ENCODE results near the gene GBF1. TPM values are rescaled to one million over a fixed set of nuclear protein-coding genes. Genes with fewer than 3 reads are reported as not detected.

Gene GBF1
- total and polyA plus RNA-seq, 2 of the 13 experiments (the other 11 are each of a cell fraction or from before 2014, with no cell fraction given): 17.1 to 21.9 TPM

DNA sequence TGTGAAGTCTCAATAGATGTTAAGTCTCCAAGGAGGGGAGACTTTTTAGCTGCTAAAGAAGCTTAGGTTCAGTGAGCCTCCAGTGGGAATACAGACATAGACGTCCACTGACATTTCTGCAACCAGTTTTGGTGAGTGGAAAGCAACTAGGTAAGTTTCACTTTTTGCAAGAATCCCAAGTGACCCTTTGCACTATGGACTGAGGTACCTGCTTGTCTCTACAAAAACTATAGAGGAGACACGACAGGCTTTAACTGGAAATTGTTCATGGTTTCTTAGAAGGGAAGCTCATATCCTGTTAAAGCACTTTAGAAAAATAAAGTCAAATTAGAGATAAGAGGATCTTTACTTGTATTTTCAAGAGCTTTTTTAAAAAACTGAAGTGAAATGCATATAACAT lies 38.6 kb downstream of the GBF1 start:
- in situ Hi-C loops (cut with HindIII; ENCODE audit: extremely low pct_ligation_motif_present, low pct_unique_long_range_greater_than_20kb): no loop called here
- Histone ChIP-seq H3K9ac (ENCODE audit: insufficient read depth, low read depth, low read length) (no peak overlapping the region), H3K9me3 (ENCODE audit: low read length) (no peaks in the 10 kb centered on the region), H2AFZ (ENCODE audit: low read length) (no peak overlapping the region), H3K36me3 (replicated peaks in 1 of 2; ENCODE audit: control insufficient read depth in 1 of 2, insufficient read depth in 2 of 2, low read length in 2 of 2) (peaks cover 2 to 19% of the 10 kb centered on the region in 2 experiments; a peak in 3 of 5 replicates), H3K4me2 (ENCODE audit: low read depth, low read length) (no peak overlapping the region), H3K27me3 (ENCODE audit: control insufficient read depth in 1 of 2, insufficient read depth in 2 of 2, low read length in 2 of 2) (no peaks in the 10 kb centered on the region), H3K79me2 (ENCODE audit: insufficient read depth, low read length) (peaks cover 27% of the 10 kb centered on the region), H3K4me3 (replicated peaks in 1 of 3; ENCODE audit: insufficient read depth in 1 of 3, low read depth in 2 of 3, low read length in 3 of 3) (no peak overlapping the region), H3K27ac (ENCODE audit: extremely low read length, insufficient read depth, low read length) (no peak overlapping the region), H3K4me1 (ENCODE audit: insufficient read depth, low read length) (peaks cover 9% of the 10 kb centered on the region), H4K20me1 (ENCODE audit: insufficient read depth, low read length) (0 out of 2 replicates have a peak, but pooled peaks cover 2% of the 10 kb centered on the region)
- WGBS (ENCODE audit: low lambda C conversion rate): 77% methylated on average over 2 of the region's 2 CpGs
- TF ChIP-seq CCAR2 (optimal IDR thresholded peaks at IDR 0.05; ENCODE audit: low read depth, low read length) (no peak), SNAPC2 (CRISPR knock-in tag; IDR thresholded peaks at IDR 0.05) (no peak), ZBTB8A (CRISPR knock-in tag; IDR thresholded peaks at IDR 0.05; ENCODE audit: borderline replicate concordance, low read depth) (no peak), ZNF468 (CRISPR knock-in tag; IDR thresholded peaks at IDR 0.05) (no peak), ZNF652 (CRISPR knock-in tag; IDR thresholded peaks at IDR 0.05; ENCODE audit: borderline replicate concordance, low read depth) (no peak), HCFC1 (IDR thresholded peaks at IDR 0.05; ENCODE audit: low read depth, low read length) (no peak)
- TF ChIP-seq, protein P1, sequence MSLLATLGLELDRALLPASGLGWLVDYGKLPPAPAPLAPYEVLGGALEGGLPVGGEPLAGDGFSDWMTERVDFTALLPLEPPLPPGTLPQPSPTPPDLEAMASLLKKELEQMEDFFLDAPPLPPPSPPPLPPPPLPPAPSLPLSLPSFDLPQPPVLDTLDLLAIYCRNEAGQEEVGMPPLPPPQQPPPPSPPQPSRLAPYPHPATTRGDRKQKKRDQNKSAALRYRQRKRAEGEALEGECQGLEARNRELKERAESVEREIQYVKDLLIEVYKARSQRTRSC (CRISPR knock-in tag; IDR thresholded peaks at IDR 0.05; ENCODE audit: low read depth): no peak
- TF ChIP-seq, protein P2, sequence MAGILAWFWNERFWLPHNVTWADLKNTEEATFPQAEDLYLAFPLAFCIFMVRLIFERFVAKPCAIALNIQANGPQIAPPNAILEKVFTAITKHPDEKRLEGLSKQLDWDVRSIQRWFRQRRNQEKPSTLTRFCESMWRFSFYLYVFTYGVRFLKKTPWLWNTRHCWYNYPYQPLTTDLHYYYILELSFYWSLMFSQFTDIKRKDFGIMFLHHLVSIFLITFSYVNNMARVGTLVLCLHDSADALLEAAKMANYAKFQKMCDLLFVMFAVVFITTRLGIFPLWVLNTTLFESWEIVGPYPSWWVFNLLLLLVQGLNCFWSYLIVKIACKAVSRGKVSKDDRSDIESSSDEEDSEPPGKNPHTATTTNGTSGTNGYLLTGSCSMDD (CRISPR knock-in tag; IDR thresholded peaks at IDR 0.05): no peak
- no peak for ATAC-seq
- POLR2A ChIA-PET: no interaction called here
- intact Hi-C loops (cut with micrococcal nuclease; ENCODE audit: unreplicated experiment): loop anchor here (10.0 kb wide), 1 partner anchor 51 kb away; no protein-coding TSS in a partner anchor
- no peak for FAIRE-seq
- no peak for DNase-seq (ENCODE audit: low spot score)
- BruUV-seq (replicated peaks): no TSS peak
- CTCF ChIA-PET (ENCODE audit: low intra/inter-chr PET ratio, low total read pairs): no interaction called here
